ENCODE data around the gene CDC73. TPM values are rescaled to one million over a fixed set of nuclear protein-coding genes. Genes with fewer than 3 reads are reported as not detected.
"Not testable (repeated sequence)": the region's sequence is repeated elsewhere in the genome, so short reads cannot be mapped to it uniquely, and the experiment has no call there.

The CDC73 gene
- polyA plus RNA-seq, 1 donor (not counting 4 experiments of a cell fraction or from before 2014, with no cell fraction given), result 45.3 TPM

DNA sequence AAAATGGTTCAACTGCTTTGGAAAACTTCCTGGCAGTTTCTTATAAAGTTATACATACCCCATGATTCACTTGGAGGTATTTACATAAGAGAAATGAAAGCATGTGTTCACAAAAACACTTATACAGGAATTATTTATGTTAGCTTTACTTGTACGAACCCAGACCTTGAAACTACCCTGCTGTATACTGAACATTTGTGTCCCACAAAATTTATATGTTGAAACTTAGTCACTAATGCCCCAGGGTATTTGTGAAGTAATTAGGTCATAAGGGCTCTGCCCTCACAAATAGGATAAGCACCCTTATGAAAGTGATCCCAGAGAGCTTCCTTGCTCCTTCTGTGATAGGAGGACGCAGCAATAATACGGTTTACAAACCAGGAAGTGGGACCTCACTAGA, 107.3 kb downstream of the CDC73 start:
- H3K9me1 ChIP-seq (ENCODE audit: control insufficient read depth, extremely low read depth, insufficient read depth, low read length), result no peaks in the 10 kb centered on the region
- H3K36me3 ChIP-seq (ENCODE audit: control insufficient read depth in 2 of 2, extremely low read depth in 1 of 2, insufficient read depth in 2 of 2, low read length in 2 of 2), result peaks cover 0 to 3% of the 10 kb centered on the region in 2 experiments
- dilution Hi-C loops (cut with MboI; ENCODE audit: extremely low pct_ligation_motif_present, low sequenced_read_pairs), result no loop called here
- no peak overlapping the region for H3K9ac ChIP-seq (ENCODE audit: control insufficient read depth, extremely low read depth, insufficient read depth, low read length)
- H3K79me2 ChIP-seq (ENCODE audit: control insufficient read depth, insufficient read depth, low read length), result peaks cover 7% of the 10 kb centered on the region
- H3K4me2 ChIP-seq (ENCODE audit: control insufficient read depth, extremely low read depth, insufficient read depth, low read depth, low read length), result no peak overlapping the region
- H3K27ac ChIP-seq (ENCODE audit: control insufficient read depth, insufficient read depth, low read length), result no peak overlapping the region
- no peaks in the 10 kb centered on the region for H4K20me1 ChIP-seq (ENCODE audit: control insufficient read depth, extremely low read depth, insufficient read depth, low read length)
- no peaks in the 10 kb centered on the region for H3K27me3 ChIP-seq (ENCODE audit: control insufficient read depth, extremely low read depth, insufficient read depth, low read length)
- no peaks in the 10 kb centered on the region for H3K4me1 ChIP-seq (ENCODE audit: control insufficient read depth, extremely low read depth, insufficient read depth, low read length)
- no peak for TF ChIP-seq EZH2 (IDR thresholded peaks at IDR 0.05; ENCODE audit: low read length)
- TF ChIP-seq, protein P1, sequence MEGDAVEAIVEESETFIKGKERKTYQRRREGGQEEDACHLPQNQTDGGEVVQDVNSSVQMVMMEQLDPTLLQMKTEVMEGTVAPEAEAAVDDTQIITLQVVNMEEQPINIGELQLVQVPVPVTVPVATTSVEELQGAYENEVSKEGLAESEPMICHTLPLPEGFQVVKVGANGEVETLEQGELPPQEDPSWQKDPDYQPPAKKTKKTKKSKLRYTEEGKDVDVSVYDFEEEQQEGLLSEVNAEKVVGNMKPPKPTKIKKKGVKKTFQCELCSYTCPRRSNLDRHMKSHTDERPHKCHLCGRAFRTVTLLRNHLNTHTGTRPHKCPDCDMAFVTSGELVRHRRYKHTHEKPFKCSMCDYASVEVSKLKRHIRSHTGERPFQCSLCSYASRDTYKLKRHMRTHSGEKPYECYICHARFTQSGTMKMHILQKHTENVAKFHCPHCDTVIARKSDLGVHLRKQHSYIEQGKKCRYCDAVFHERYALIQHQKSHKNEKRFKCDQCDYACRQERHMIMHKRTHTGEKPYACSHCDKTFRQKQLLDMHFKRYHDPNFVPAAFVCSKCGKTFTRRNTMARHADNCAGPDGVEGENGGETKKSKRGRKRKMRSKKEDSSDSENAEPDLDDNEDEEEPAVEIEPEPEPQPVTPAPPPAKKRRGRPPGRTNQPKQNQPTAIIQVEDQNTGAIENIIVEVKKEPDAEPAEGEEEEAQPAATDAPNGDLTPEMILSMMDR (optimal IDR thresholded peaks at IDR 0.05 in 1 of 3, IDR thresholded peaks at IDR 0.05 in 1 of 3, conservative IDR thresholded peaks at IDR 0.05 in 1 of 3; ENCODE audit: extremely low read depth in 1 of 3, insufficient read depth in 2 of 3, low read length in 3 of 3), result no peak
- peak; percentile 5 for DNase-seq (ENCODE audit: low read depth, low spot score)
- no peak overlapping the region for H2AFZ ChIP-seq (ENCODE audit: control insufficient read depth, low read length)
- no peak overlapping the region for H3K4me3 ChIP-seq (ENCODE audit: control insufficient read depth in 2 of 3, extremely low read depth in 1 of 3, insufficient read depth in 2 of 3, low read depth in 1 of 3, low read length in 3 of 3)
- H3K9me3 ChIP-seq (ENCODE audit: control insufficient read depth, low read depth, low read length), result no peaks in the 10 kb centered on the region
- no peak for FAIRE-seq

DNA sequence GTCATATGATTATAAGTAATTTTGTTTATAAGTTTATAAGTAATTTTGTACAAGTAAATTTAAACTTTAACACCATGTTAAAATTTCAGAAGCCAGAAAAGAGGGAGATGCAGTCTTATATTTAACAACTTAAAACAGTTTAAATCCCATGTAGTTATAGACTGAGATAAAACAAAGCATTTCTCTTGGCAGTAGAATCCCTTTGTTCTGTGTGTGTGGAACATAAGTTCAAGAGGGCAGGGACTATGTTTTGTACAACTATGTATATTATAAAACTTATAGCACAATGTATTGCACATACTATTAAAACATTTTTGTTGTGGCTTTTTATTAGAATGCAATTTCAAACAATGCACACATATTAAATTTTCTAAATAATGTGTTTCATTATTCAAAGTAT, 109.3 kb downstream of the CDC73 start:
- dilution Hi-C loops (cut with MboI; ENCODE audit: extremely low pct_ligation_motif_present, low sequenced_read_pairs); H3K79me2 ChIP-seq (ENCODE audit: control insufficient read depth, insufficient read depth, low read length); FAIRE-seq: not testable (repeated sequence)

DNA sequence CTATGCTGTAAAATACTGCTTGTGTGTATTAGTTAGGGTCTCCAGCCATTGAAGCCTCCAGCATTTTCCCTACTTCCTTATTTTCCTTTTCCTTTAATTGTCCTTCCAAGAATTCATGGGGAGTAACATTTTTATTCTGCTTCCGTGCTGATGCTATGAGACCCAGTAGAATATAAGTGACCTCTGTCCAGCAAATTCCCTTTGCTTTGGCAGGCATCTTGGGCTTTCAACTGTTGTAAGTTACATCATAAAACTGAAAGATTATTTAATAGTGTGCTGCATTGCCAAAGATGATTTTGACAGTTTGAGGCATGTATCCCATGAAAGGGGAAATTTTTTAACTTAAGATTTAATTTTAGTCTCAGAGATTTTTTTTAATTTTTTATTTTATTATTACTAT, 112.7 kb downstream of the CDC73 start:
- DNase-seq (ENCODE audit: low read depth, low spot score), result no peak
- H3K4me2 ChIP-seq (ENCODE audit: control insufficient read depth, extremely low read depth, insufficient read depth, low read depth, low read length), result no peak overlapping the region
- H3K9me3 ChIP-seq (ENCODE audit: control insufficient read depth, low read depth, low read length), result no peaks in the 10 kb centered on the region
- H3K27ac ChIP-seq (ENCODE audit: control insufficient read depth, insufficient read depth, low read length), result no peak overlapping the region
- H3K4me1 ChIP-seq (ENCODE audit: control insufficient read depth, extremely low read depth, insufficient read depth, low read length), result no peaks in the 10 kb centered on the region
- no peak overlapping the region for H2AFZ ChIP-seq (ENCODE audit: control insufficient read depth, low read length)
- no peaks in the 10 kb centered on the region for H3K79me2 ChIP-seq (ENCODE audit: control insufficient read depth, insufficient read depth, low read length)
- H3K9me1 ChIP-seq (ENCODE audit: control insufficient read depth, extremely low read depth, insufficient read depth, low read length), result no peaks in the 10 kb centered on the region
- no peaks in the 10 kb centered on the region for H3K27me3 ChIP-seq (ENCODE audit: control insufficient read depth, extremely low read depth, insufficient read depth, low read length)
- TF ChIP-seq EZH2 (IDR thresholded peaks at IDR 0.05; ENCODE audit: low read length), result no peak
- TF ChIP-seq, protein P1 (optimal IDR thresholded peaks at IDR 0.05 in 1 of 3, IDR thresholded peaks at IDR 0.05 in 1 of 3, conservative IDR thresholded peaks at IDR 0.05 in 1 of 3; ENCODE audit: extremely low read depth in 1 of 3, insufficient read depth in 2 of 3, low read length in 3 of 3), result no peak
- peaks cover 0 to 2% of the 10 kb centered on the region in 2 experiments for H3K36me3 ChIP-seq (ENCODE audit: control insufficient read depth in 2 of 2, extremely low read depth in 1 of 2, insufficient read depth in 2 of 2, low read length in 2 of 2)
- dilution Hi-C loops (cut with MboI; ENCODE audit: extremely low pct_ligation_motif_present, low sequenced_read_pairs), result no loop called here
- H4K20me1 ChIP-seq (ENCODE audit: control insufficient read depth, extremely low read depth, insufficient read depth, low read length), result no peaks in the 10 kb centered on the region
- FAIRE-seq, result no peak
- H3K9ac ChIP-seq (ENCODE audit: control insufficient read depth, extremely low read depth, insufficient read depth, low read length), result no peak overlapping the region
- no peak overlapping the region for H3K4me3 ChIP-seq (ENCODE audit: control insufficient read depth in 2 of 3, extremely low read depth in 1 of 3, insufficient read depth in 2 of 3, low read depth in 1 of 3, low read length in 3 of 3)

More for the DNA sequence above, 109.3 kb downstream of the CDC73 start:
- DNase-seq (ENCODE audit: low read depth, low spot score); H4K20me1 ChIP-seq (ENCODE audit: control insufficient read depth, extremely low read depth, insufficient read depth, low read length); H2AFZ ChIP-seq (ENCODE audit: control insufficient read depth, low read length); H3K4me2 ChIP-seq (ENCODE audit: control insufficient read depth, extremely low read depth, insufficient read depth, low read depth, low read length); H3K9me3 ChIP-seq (ENCODE audit: control insufficient read depth, low read depth, low read length); H3K4me3 ChIP-seq (ENCODE audit: control insufficient read depth in 2 of 3, extremely low read depth in 1 of 3, insufficient read depth in 2 of 3, low read depth in 1 of 3, low read length in 3 of 3); H3K9me1 ChIP-seq (ENCODE audit: control insufficient read depth, extremely low read depth, insufficient read depth, low read length); H3K27ac ChIP-seq (ENCODE audit: control insufficient read depth, insufficient read depth, low read length); H3K9ac ChIP-seq (ENCODE audit: control insufficient read depth, extremely low read depth, insufficient read depth, low read length); H3K36me3 ChIP-seq (ENCODE audit: control insufficient read depth in 2 of 2, extremely low read depth in 1 of 2, insufficient read depth in 2 of 2, low read length in 2 of 2); H3K27me3 ChIP-seq (ENCODE audit: control insufficient read depth, extremely low read depth, insufficient read depth, low read length); H3K4me1 ChIP-seq (ENCODE audit: control insufficient read depth, extremely low read depth, insufficient read depth, low read length): not testable (repeated sequence)

Measured in keratinocyte (primary cell).